HT1080 (cell line): Measurements from ENCODE around the gene MPZL2. TPM values are rescaled to one million over a fixed set of nuclear protein-coding genes. Genes with fewer than 3 reads are reported as not detected.

ENCODE experiments used
- DNase-seq: peaks from one replicate; pipeline ENCODE4 v3.0.0-alpha.2; 2015; ENCODE audit warnings: low read depth
- total RNA-seq: library from RNA; depleted of rRNA; stranded (reverse); fragments of >200 nt; shearing (Covaris generic); gene quantifications from 2 replicates; pipeline ENCODE4 v1.2.3, GENCODE V29; 2014

Gene MPZL2
- total RNA-seq, 1 experiment from 2014 or later: 5.6 TPM

- no peak for DNase-seq
These were observed 40.5 kb downstream of the MPZL2 start for GRCh38 chr11:118223570-118223969.

- no peak for DNase-seq
These were observed 41.7 kb downstream of the MPZL2 start for GRCh38 chr11:118222437-118222836.

GRCh38 chr11:118221419-118221818 is 42.7 kb downstream of the MPZL2 start:
- no peak for DNase-seq

GRCh38 chr11:118219732-118220131 is 44.4 kb downstream of the MPZL2 start:
- no peak for DNase-seq

- no peak for DNase-seq
These were observed 44.9 kb downstream of the MPZL2 start for GRCh38 chr11:118219244-118219643.

- DNase-seq: no peak
These were observed 46.5 kb downstream of the MPZL2 start for GRCh38 chr11:118217575-118217974.

- no peak for DNase-seq
These were observed 47.2 kb downstream of the MPZL2 start for GRCh38 chr11:118216621-118217481.

GRCh38 chr11:118215765-118216164 is 48.3 kb downstream of the MPZL2 start:
- no peak for DNase-seq

GRCh38 chr11:118215262-118215661 is 48.8 kb downstream of the MPZL2 start:
- DNase-seq: no peak

- no peak for DNase-seq
These were observed 49.7 kb downstream of the MPZL2 start for GRCh38 chr11:118214210-118214914.

- DNase-seq: no peak
These were observed 50.3 kb downstream of the MPZL2 start for GRCh38 chr11:118213781-118214180.

GRCh38 chr11:118213201-118213600 is 50.9 kb downstream of the MPZL2 start:
- no peak for DNase-seq

GRCh38 chr11:118212781-118213191 is 51.3 kb downstream of the MPZL2 start:
- DNase-seq: no peak

GRCh38 chr11:118212131-118212725 is 51.9 kb downstream of the MPZL2 start:
- DNase-seq: no peak

GRCh38 chr11:118211006-118211405 is 53.1 kb downstream of the MPZL2 start:
- DNase-seq: no peak

GRCh38 chr11:118210323-118210722 is 53.8 kb downstream of the MPZL2 start:
- no peak for DNase-seq

GRCh38 chr11:118209033-118209432 is 55.1 kb downstream of the MPZL2 start:
- DNase-seq: no peak

GRCh38 chr11:118207079-118207478 is 57.0 kb downstream of the MPZL2 start:
- no peak for DNase-seq

- DNase-seq: no peak
These were observed 57.6 kb downstream of the MPZL2 start for GRCh38 chr11:118206391-118207031.

- no peak for DNase-seq
These were observed 58.3 kb downstream of the MPZL2 start for GRCh38 chr11:118205606-118206378.
